HG03575 (cell line): ENCODE measurements around the gene REPS1.
A peak's percentile ranks its signal among the peaks of the same experiment; 100 is the strongest.
"Not testable (repeated sequence)": the region's sequence is repeated elsewhere in the genome, so short reads cannot be mapped to it uniquely, and the experiment has no call there.

ENCODE experiments used
- ATAC-seq: cut with Tn5 transposase; IDR thresholded peaks from one replicate; pipeline ENCODE4 v1.9.1; 2021; ENCODE audit not compliant: unreplicated experiment, insufficient number of reproducible peaks, low FRiP score; ENCODE audit errors: extremely low read depth

REPS1 gene

DNA sequence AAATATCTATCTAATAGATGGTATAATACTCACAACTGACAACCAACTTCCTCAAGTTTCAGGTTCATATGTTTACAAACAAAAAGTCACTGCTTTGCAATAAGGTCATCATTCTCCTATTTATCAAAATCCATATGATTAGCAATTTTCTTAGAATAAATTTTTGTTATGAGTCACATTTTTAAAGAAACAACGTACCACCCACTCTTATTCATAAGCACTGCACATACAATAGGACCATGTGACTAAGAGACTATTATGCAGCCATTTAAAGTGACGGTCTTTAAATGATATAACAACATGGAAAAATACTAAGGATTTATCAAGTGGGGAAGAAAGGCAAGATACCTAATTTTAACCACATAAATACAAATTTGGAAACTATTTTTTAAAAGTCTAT, 40.0 kb downstream of the REPS1 start:
- ATAC-seq, result no peak

GRCh38 chr6:138945354-138945753, 42.7 kb downstream of the REPS1 start:
- no peak for ATAC-seq

DNA sequence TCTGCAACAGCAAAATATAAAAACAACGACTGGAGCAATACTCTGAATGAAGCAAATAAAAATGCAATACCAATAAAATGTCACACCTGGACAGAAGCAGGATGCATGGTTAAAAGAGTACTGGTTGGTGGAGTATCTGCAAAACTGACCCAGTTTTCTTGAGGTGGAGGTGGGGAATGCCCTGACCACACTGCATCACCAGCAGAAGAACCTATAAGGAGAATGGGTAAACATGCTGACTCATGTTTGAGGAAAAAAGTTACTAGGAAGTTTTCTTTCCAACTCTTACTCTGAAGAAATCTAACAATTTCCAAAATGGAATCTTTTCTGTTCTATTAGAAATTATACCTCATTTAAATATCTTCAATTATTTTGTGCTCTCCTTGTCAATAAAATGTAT, 43.6 kb downstream of the REPS1 start:
- ATAC-seq, result no peak

DNA sequence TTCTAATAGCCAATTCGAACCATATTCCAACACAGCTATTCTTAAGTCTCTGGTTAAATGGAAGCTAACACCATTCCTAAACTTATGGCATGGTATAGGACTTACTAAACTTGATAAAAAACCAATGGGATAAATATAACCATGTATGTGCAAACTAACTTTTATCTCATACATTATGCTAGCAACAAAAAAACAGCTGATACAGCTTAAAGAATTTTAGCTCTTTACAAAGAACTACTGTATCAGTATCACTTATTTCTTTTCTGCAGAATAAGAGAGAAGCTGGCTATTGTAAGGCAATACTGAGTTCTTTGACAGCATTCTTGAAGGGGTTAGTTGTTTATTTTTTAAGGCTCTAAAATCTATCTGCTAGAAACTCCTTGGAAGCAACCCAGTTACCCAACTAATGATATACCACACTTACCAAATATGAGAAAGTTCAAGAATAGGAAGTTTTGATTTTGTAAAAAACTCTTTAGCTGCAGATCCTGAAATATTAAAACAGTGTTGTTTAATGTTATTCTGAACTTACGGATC, 44.9 kb downstream of the REPS1 start:
- no peak for ATAC-seq

DNA sequence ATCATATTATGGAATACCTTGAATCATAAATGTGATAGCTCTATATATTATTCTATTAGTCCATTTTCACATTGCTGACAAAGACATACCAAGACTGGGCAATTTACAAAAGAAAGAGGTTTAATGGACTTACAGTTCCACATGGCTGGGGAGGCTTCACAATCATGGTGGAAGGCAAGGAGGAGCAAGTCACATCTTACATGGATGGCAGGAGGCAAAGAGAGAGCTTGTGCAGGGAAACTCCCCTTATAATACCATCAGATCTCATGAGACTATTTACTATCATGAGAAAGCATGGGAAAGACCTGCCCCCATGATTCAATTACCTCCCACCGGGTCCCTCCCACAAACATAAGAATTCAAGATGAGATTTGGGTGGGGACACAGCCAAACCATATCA, 51.2 kb downstream of the REPS1 start:
- ATAC-seq, result not testable (repeated sequence)

DNA sequence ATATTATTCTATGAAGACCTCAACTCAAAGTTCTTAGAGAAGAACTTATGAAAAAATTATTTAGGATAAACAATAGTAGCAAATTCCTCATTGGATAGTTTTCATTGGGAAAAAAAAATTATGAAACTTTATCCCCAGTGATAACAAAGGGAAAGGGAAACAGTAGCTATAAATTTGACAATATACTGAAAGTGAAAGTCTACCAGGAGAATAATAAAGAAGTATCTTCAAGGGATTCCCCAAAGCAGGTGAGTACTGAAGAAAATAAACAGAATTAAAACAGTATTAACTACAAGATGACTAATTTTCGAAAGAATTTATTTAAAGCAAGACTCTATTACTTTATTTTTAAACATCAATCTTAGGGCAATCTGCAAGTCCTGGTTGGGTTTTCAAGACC, 56.4 kb downstream of the REPS1 start:
- no peak for ATAC-seq

- no peak for ATAC-seq
These were observed 61.5 kb downstream of the REPS1 start for GRCh38 chr6:138926579-138926978.

DNA sequence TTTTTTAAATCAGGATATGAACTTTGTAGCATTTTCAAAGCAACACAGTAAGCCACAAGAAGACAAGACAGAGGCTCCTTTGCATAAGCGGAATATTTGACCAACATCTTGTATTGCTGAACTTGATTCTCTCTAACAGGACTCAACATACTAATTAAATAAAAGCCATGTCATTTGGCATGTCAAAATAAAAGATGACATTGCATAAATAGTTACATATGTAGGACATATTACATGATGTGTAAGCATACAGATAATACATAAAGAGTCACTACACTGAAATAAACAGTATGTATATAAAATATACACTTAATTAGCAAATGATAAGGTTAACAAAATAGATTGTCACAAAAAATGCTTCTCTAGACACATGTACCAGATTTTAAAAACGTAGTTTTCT, 62.2 kb downstream of the REPS1 start:
- no peak for ATAC-seq

DNA sequence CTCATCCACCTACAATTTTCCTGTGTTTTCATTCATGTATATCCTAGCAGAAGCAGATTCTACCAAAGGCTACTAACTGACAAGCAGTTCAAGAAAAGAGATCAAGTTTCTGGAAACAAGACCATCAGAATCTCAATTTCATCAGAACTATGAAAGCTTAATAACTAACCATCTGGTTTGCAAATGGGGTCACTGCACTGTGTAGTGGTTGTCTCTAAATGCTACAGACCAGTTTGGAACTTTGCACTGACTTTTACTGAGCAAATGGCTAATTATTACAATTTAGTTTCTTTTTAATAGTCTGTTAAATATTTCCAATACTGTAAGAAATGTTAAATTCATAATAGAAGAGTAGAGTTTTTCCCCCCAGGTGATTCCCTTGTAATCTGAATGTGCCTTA, 64.5 kb downstream of the REPS1 start:
- ATAC-seq, result no peak

- no peak for ATAC-seq
These were observed 67.1 kb downstream of the REPS1 start for GRCh38 chr6:138920906-138921305.

DNA sequence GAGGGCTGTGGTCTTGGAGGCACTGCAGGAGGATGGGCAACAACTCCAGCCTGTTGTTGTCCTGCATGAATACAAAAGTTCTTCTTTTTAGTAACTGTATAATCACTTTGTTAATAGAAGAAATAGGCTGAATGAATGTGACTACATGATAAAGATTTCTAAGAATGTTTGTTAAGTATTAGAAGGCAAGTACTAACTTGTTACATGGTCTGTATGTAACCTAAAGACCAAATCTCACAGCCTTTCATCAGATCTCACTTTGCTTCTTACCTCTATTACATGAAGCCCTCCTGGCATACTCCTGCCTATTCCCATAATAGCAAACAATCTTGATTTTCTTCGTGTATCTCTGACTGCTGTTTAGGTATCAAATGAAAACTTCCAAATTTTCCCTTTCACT, 73.4 kb downstream of the REPS1 start:
- ATAC-seq, result no peak

GRCh38 chr6:138912308-138912707, 75.7 kb downstream of the REPS1 start:
- ATAC-seq, result no peak

GRCh38 chr6:138909975-138910374, 78.1 kb downstream of the REPS1 start:
- no peak for ATAC-seq

DNA sequence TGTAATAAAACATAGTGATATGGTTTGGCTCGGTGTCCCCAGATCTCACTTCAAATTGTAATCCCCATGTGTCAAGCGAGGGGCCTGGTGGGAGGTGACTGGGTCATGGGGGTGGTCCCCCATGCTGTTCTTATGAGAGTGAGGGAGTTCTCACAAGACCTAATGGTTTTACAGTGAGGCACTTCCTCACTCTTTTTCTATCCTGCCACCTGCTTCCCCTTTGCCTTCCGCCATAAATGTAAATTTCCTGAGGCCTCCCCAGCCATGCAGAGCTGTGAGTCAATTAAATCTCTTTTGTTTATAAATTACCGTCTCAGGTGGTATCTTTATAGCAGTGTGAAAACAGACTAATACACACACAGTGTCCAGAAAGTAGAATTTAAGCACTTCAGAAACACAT, 78.5 kb downstream of the REPS1 start:
- ATAC-seq, result no peak

- ATAC-seq, result no peak
These were observed 80.9 kb downstream of the REPS1 start for GRCh38 chr6:138907167-138907566.

DNA sequence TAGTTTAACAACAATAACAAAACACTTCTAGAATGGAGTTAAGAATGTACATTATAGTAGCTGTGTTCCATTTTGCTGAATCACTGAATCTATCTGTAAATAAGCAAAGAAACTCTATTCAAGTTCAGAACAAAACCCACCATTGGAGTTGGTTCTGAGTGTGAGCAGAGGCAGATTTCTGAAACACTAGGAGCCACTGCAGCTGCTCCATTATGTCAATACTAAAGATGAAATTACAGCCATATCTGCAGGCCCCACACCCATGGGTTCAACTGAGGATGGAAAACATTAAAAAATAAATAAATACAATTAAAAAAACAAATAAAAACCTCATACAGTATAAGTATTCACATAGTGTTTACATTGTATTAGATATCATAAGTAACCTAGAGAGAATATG, 91.0 kb downstream of the REPS1 start:
- no peak for ATAC-seq

DNA sequence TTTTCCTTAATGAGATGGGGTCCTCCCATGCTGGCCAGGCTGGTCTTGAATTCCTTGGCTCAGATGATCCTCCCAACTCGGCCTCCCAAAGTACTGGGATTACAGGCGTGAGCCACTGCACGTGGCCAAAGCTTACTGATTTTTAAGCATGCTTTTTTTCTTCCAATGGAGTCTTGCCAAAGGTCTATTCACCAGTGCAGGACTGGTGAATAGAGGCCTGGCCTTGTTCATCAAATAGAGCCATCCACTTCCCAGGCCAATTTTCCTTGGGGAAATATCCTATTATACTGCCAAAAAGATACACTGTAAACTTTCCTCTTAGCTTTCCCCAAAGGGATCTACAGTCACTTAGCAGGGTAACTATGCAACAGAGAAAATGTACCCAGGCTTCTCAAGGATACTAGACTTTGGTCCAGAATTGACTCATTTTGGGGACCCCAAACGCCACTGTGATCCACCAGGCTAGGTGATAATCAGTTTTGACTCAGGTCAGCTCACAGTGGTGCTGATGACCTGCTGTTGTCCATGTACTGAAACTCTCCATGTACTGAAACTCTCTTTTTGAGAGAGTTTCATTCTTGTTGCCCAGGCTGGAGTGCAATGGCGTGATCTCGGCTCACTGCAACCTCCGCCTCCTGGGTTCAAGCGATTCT, 91.8 kb downstream of the REPS1 start:
- no peak for ATAC-seq

DNA sequence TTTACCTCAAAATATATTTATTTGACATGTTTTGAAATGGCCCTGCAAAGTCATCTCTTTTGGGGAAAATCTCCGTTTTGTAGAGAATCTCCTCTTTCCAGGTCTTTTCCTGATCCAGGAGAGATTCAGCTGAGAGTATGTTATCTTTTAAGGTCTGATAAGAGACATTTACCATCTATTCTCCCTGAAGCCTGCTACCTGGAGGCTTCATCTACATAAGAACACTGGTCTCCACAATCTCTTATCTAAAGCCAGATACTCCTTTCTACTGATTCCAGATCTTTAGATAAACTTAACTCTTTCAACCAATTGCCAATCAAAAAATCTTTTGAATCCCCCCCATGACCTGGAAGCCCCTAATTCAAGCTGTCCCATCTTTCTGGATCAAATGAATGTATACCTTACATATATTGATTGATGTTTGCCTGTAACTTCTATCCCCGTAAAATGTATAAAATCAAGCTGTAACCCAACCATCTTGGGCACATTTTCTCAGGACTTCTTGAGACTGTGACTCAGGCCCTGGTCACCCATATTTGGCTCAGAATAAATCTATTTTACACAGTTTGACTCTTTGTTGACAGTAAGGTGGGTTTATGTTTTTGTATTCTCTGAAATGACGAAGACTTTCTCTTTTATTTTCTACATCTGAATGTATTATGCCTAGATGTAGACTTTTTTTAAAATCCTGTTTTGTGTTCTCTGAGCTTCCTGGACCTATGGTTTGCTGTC, 96.6 kb downstream of the REPS1 start:
- no peak for ATAC-seq

GRCh38 chr6:138885156-138885819, 102.8 kb downstream of the REPS1 start:
- no peak for ATAC-seq

GRCh38 chr6:138882369-138883017, 105.6 kb downstream of the REPS1 start:
- peak; percentile 75 for ATAC-seq
